Epidermal melanocyte (primary cell): ENCODE results near the gene TMX4.
"Not testable (repeated sequence)": the region's sequence is repeated elsewhere in the genome, so short reads cannot be mapped to it uniquely, and the experiment has no call there.

ENCODE experiments used
- DNase-seq: peaks from one replicate; pipeline ENCODE4 v3.0.0; 2011; ENCODE audit warnings: low spot score; ENCODE audit not compliant: insufficient read length

The TMX4 gene

GRCh38 chr20:7971536-7972280 is 47.9 kb downstream of the TMX4 start:
- DNase-seq: no peak

- no peak for DNase-seq
These were observed 52.2 kb downstream of the TMX4 start for GRCh38 chr20:7967199-7967844.

GRCh38 chr20:7966176-7966575 is 53.4 kb downstream of the TMX4 start:
- DNase-seq: no peak

DNA sequence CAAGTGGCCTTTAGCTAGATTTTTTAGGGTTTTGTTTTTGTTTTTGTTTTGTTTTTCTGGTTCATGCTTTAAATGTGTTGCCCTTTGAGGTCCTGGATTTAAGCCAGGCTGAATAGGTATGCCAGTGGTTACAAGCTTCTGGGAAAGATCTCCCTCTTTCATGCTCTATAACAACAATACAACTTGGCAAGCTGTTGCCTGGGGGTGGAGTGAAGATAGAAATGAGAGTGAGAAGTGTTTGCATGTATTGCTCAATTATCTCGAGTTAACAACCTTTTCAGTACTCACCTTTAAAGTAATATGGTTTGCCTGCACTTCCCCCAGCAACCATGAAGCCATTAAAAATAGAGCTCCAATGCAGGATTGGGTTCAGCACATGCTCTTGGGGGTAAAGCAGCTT is 60.1 kb downstream of the TMX4 start:
- no peak for DNase-seq

DNA sequence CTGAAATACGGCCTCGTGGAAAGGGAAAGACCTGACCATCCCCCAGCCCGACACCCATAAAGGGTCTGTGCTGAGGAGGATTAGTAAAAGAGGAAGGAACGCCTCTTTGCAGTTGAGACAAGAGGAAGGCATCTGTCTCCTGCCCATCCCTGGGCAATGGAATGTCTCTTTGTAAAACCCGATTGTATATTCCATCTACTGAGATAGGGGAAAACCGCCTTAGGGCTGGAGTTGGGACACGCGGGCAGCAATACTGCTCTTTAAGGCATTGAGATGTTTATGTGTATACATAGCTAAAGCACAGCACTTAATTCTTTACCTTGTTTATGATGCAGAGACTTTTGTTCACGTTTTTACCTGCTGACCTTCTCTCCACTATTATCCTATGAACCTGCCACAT is 63.0 kb downstream of the TMX4 start:
- not testable (repeated sequence) for DNase-seq

GRCh38 chr20:7950387-7950786 is 69.2 kb downstream of the TMX4 start:
- no peak for DNase-seq

DNA sequence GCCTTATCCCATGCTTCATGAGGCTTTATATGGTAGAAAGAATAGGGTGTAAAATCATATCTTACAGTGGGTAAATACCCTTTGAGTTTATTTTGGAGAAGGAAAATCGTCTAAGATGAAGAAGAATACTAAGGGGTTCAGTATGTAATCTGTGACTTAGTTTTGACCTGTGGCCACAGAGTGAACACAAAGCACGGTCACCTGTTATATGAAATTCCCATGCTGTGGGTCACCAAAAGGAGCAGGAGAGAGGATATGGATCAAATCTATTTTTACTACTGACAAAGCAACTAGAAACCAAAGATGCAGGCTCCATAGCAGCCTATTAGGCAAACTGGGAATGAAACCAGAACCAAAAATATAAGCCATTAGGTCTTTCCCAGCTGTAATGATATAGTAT is 75.7 kb downstream of the TMX4 start:
- no peak for DNase-seq

DNA sequence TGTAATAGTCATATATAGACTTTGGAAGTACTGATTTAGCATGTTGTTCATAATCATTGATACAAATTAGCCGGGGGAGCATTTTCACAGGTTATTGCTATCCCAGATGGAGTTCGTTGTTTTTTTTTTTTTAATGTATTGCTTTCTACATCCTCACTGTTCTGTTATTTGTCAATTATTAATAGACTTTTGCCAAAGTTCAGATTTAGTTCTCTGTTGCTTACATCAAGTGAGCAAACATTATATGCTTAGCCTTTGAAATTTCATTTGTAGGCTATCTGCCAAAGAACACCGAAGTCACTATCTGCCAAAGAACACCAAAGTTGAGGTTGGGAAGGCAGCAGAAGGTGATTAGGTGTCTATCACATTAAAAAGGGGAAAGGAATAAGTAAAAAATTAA is 79.2 kb downstream of the TMX4 start, which contains the start of gene HAO1:
Gene HAO1 (minus strand): TSS at position 118 of the 400 bp plus-strand sequence. CDS start 36 bp downstream, at position 82.
- DNase-seq: no peak

DNA sequence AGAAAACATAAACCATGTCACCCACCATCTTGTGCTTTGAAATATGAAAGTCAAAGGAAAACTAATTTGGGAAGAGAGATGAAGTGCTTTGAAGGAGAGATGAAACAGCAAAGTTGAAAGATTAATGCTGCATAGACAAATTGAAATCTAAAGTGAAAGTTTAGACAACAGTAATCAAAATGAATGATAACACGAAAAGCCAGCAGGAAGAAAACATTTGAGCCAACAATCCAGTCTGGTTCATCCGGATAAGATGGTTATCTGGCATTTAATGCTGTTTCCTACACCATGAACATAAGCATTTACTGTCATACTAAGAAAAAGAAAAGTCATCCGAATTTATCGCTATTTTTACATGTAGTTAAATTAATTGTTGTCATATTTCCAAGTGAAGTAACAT is 79.9 kb downstream of the TMX4 start:
- no peak for DNase-seq

- DNase-seq: no peak
These were observed 81.5 kb downstream of the TMX4 start for GRCh38 chr20:7938058-7938457.

DNA sequence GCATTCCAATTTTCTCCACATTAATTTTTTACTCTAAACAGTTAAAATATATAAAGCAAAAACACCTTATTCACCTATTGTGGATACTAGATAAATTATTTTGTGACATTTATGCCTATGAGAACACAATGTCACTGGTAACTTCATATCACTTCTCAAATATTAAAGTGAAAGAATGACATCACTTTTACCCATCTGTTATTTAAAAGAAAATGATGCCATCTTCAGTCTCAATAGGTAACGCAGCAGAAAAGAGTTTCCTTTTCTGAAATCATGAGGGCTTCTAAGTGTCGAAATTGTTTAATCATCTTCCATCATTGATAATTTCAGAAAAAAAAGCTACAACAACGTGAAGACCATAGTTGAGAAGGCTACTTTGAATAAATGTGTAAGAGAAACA is 82.2 kb downstream of the TMX4 start:
- no peak for DNase-seq

DNA sequence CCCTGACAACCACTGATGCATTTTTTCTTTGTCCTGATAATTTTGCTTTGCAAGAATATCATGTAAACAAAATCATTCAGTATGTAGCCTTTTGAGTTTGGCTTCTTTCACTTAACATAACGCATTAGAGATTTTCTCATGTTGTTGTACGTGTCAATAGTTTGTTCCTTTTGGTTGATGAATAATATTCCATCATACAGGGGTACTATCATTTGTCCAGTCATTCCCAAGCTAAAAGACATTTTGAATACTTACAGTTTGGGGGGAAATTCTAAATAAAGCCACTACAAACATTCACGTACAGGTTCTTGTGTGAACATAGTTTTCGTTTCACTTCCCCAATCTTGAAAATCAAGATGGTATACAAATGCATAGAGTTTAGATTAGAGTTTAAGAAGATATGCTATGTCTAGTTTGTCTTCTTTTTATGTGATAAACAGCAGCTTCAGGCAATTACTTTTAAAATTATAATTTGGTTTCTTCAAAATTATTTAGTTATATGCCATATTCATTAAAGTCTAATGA is 84.5 kb downstream of the TMX4 start:
- no peak for DNase-seq

DNA sequence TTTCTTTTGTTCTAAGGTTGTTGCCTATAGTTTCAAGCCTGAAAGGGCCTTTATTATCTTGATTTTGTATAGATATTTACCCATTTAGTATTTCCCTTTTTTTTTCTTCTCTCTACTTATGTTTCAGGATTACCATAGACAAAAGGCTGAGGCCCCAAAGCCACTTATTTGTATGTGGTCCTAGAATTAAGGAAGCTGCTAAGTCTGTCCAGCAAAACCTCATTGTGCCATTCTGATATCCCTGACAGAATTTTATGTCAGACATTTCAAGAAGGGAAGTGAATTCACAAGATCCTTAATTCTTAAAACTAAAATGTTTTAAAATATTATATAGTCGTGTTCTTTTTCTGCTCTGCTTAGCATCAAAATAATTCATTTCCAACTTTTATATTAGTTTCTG is 86.2 kb downstream of the TMX4 start:
- DNase-seq: no peak

DNA sequence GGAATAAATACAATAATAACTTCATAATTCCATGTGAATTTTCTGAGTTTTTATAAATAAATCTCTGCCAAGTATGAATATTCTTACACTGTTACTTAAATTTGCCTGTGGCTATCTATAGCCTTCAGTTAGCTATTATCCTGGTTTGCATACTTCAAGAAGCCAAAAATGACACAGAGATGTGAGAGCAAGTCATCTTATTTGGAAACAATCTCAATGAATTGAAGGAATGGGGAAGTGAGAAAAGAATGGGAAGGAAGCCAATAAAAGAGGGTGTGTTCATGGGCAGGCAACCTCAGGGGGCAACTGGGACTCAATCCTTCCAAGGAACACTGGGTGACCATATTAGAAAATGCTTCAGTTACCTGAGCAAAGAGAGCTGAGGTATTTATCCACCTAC is 89.2 kb downstream of the TMX4 start:
- DNase-seq: no peak
